C4-2B (cell line): ENCODE data around the gene ZNF610.
"Not testable (repeated sequence)": the region's sequence is repeated elsewhere in the genome, so short reads cannot be mapped to it uniquely, and the experiment has no call there.

Experiments
- H3K27ac ChIP-seq: fragments of 450-650 bp; 2 replicates; pipeline ENCODE4 v1.5.1; 2017
- ZFX ChIP-seq: fragments of 450-650 bp; IDR thresholded peaks from 2 replicates; pipeline ENCODE4 v1.6.1; 2017
- TF ChIP-seq, protein P1 (sequence below): fragments of 450-650 bp; conservative IDR thresholded peaks from 2 replicates; pipeline ENCODE4 v1.5.1; 2017; ENCODE audit warnings: mild to moderate bottlenecking

Gene ZNF610

DNA sequence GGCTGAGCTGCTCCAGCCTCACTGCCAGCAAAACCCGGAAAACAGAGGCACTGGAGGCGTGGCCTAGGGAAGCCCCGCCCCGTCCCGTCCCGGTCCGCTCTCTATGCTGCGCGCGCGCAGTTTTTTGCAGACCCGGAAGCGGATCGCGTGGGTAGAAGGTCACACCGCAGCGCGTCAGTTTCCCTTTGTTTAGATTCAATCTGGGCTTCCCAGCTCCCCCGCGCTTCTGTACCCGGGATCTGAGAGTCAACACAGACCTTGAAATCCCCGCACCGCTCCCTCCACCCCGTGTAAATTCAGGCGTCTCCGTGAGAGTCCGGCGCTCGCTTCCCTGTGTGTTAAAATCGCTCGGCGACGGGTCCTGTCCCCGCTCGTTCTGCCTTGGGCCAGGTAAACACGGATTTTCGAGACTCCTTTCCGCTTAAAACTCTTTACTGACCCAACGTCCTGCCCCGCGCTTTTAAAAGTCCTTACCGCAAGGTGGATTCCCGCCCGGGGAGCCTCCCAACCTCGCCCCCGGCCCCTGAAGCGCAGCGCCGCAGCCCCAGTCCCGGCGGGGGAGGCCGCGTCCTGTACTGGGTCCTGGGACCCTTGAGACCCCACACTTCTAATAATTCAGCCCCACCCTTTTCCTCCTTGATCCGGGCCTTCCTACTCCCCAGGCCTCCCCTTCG, at the start of gene ZNF610:
TSS of gene ZNF610 (plus strand) at position 127 of the 674 bp plus-strand sequence. CDS start 12,930 bp downstream, outside the sequence.
- peak; percentile 31; the same call in 1 of the 2 replicates for TF ChIP-seq ZFX
- TF ChIP-seq, protein P1, sequence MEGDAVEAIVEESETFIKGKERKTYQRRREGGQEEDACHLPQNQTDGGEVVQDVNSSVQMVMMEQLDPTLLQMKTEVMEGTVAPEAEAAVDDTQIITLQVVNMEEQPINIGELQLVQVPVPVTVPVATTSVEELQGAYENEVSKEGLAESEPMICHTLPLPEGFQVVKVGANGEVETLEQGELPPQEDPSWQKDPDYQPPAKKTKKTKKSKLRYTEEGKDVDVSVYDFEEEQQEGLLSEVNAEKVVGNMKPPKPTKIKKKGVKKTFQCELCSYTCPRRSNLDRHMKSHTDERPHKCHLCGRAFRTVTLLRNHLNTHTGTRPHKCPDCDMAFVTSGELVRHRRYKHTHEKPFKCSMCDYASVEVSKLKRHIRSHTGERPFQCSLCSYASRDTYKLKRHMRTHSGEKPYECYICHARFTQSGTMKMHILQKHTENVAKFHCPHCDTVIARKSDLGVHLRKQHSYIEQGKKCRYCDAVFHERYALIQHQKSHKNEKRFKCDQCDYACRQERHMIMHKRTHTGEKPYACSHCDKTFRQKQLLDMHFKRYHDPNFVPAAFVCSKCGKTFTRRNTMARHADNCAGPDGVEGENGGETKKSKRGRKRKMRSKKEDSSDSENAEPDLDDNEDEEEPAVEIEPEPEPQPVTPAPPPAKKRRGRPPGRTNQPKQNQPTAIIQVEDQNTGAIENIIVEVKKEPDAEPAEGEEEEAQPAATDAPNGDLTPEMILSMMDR: no peak
- peak within 1 kb of the TSS; percentile 73 for H3K27ac ChIP-seq

- TF ChIP-seq ZFX: no peak
- TF ChIP-seq, protein P1: no peak
- H3K27ac ChIP-seq: no peak overlapping the region
Observed at GRCh38 chr19:52286256-52286655, 49.8 kb upstream of the ZNF610 start.

- no peak overlapping the region for H3K27ac ChIP-seq
- TF ChIP-seq ZFX: no peak
- TF ChIP-seq, protein P1: no peak
Observed at GRCh38 chr19:52291781-52292180, 44.3 kb upstream of the ZNF610 start.

GRCh38 chr19:52292946-52293345, 43.1 kb upstream of the ZNF610 start:
- H3K27ac ChIP-seq: not testable (repeated sequence)

- TF ChIP-seq ZFX: no peak
- TF ChIP-seq, protein P1: no peak
Observed at GRCh38 chr19:52296400-52296772, 39.7 kb upstream of the ZNF610 start.

GRCh38 chr19:52296773-52297600, 39.1 kb upstream of the ZNF610 start, which contains the start of gene ZNF480:
Gene ZNF480 (plus strand): TSS chr19:52297169. CDS start chr19:52300413, 3,244 bp downstream.
- TF ChIP-seq, protein P1: no peak
- TF ChIP-seq ZFX: no peak
- peak within 1 kb of the TSS; percentile 88 for H3K27ac ChIP-seq

More at GRCh38 chr19:52296400-52296772, 39.7 kb upstream of the ZNF610 start:
- H3K27ac ChIP-seq: peak overlapping the region; percentile 88; the same call in 1 of the 2 replicates

DNA sequence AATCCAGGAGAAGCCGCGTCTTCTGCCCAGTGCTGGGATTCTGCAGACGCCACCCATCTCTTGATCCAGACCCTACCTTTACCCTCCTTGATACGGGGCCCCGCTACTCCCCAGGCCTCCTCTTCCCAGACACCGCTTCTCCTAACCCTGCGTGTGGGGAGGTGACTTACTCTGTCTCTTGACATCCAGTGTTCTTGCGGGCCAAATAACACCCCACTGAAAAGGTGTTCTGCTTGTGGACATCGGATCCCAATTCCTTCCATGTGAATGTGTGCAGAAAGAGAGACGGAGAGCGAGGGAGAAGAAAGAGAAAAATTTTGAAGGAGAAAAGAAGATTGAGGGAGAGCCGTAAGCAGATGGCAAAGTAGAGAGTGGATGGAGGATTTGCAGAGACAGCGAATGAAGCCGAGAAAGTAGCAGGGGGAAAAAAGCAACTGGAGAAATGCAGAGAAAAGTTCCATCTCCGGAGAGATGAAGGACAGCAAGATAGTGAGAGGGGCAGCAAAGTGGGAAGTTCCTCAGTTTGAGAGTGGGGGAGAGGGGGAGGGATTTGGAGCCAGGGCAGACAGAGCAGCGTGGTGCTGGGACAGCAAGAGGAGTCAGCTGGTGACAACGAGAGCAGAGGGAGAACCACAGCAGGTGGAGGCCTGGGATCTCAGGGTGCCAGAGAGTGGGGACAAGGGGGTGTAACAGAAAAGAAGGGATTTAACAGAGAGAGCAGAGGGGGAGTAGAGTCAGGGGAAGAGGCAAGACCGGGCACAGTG, 38.3 kb upstream of the ZNF610 start:
- H3K27ac ChIP-seq: peak overlapping the region; percentile 88
- no peak for TF ChIP-seq ZFX
- TF ChIP-seq, protein P1: no peak
